Measurements from ENCODE around the gene DGKB.

The DGKB gene

DNA sequence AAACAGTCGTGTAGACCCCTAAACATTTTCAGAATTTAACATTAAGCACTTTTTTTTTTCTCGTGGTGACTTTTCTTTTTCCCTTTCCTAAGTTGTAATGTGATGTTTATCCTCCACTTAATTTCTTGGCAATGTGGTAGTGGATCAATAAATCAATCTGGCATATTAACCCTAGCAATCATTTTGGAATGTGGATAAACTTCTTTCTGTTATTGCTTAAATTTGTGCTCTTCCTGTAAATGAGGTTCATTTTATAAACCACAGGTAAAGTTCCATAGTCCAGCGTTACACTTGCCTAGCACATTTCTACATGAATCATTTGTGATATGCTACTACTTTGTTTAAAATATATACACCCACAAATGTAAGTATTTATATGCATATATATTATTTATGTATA is 665.7 kb downstream of the DGKB start:
- H3K4me3 ChIP-seq (ENCODE audit: severe bottlenecking) = no peak overlapping the region

DNA sequence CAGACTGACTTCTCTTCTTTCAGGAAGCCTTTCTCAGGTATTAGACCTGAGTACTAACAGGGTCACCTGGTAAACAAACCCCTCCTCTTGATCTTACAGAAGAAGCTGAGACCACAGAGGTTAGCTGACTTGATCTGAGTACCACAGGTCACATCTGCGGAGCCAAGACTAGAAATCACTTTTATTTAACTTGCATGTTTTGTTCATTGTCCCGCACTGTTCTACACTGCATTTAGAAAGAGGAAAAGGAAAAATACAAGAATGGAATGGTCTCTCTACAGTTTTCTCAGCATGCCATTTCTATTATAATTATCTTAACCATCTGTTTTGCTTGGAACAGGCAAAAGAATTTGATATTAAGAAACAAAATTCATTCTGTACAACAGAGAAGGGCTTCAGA is 667.5 kb downstream of the DGKB start:
- Histone ChIP-seq H3K27ac (ENCODE audit: poor library complexity, severe bottlenecking) (no peak overlapping the region), H3K9me3 (ENCODE audit: severe bottlenecking) (no peaks in the 10 kb centered on the region), H3K27me3 (ENCODE audit: insufficient read depth, poor library complexity, severe bottlenecking) (no peaks in the 10 kb centered on the region), H3K4me1 (ENCODE audit: insufficient read depth, poor library complexity, severe bottlenecking) (peaks cover 15% of the 10 kb centered on the region), H3K4me3 (ENCODE audit: severe bottlenecking) (no peak overlapping the region), H3K36me3 (ENCODE audit: low read depth) (no peaks in the 10 kb centered on the region)
- ATAC-seq (ENCODE audit: low read depth) = no peak
- TF ChIP-seq, protein P1, sequence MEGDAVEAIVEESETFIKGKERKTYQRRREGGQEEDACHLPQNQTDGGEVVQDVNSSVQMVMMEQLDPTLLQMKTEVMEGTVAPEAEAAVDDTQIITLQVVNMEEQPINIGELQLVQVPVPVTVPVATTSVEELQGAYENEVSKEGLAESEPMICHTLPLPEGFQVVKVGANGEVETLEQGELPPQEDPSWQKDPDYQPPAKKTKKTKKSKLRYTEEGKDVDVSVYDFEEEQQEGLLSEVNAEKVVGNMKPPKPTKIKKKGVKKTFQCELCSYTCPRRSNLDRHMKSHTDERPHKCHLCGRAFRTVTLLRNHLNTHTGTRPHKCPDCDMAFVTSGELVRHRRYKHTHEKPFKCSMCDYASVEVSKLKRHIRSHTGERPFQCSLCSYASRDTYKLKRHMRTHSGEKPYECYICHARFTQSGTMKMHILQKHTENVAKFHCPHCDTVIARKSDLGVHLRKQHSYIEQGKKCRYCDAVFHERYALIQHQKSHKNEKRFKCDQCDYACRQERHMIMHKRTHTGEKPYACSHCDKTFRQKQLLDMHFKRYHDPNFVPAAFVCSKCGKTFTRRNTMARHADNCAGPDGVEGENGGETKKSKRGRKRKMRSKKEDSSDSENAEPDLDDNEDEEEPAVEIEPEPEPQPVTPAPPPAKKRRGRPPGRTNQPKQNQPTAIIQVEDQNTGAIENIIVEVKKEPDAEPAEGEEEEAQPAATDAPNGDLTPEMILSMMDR (IDR thresholded peaks at IDR 0.05; ENCODE audit: poor library complexity, severe bottlenecking) = no peak
- no peak for DNase-seq (ENCODE audit: low spot score)

More for the DNA sequence above, 665.7 kb downstream of the DGKB start:
- Histone ChIP-seq H3K27ac (ENCODE audit: poor library complexity, severe bottlenecking) (peak overlapping the region; percentile 24), H3K9me3 (ENCODE audit: severe bottlenecking) (no peaks in the 10 kb centered on the region), H3K27me3 (ENCODE audit: insufficient read depth, poor library complexity, severe bottlenecking) (no peaks in the 10 kb centered on the region), H3K36me3 (ENCODE audit: low read depth) (no peaks in the 10 kb centered on the region), H3K4me1 (ENCODE audit: insufficient read depth, poor library complexity, severe bottlenecking) (peaks cover 15% of the 10 kb centered on the region)
- DNase-seq (ENCODE audit: low spot score) (no peak), ATAC-seq (ENCODE audit: low read depth) (peak; percentile 52; the same call in 2 of the 3 replicates)
- TF ChIP-seq, protein P1 (IDR thresholded peaks at IDR 0.05; ENCODE audit: poor library complexity, severe bottlenecking) = no peak

DNA sequence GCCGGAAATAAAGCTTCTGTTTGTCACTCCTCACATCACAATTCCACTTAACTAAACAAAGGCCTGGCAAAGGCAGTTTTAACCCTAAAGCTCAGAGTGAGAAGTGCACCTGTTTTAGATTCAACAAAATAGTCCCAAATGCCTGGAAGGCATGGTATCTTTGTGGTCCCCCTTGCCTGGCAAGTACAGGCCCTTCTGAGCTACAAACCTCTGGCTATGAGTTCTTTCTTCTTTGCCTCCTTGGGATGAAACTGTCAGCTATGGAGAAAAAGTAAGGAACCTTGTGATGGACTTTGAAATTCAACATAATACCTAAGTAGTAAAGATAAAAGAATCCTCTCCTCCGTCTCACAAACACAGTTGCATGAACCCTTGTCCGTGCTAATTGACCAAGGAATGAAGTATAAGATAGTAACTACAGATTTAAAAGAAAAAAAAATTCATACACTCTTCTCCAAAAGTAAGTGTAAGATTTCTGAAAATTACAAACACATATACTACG is 668.6 kb downstream of the DGKB start:
- TF ChIP-seq, protein P1 (IDR thresholded peaks at IDR 0.05; ENCODE audit: poor library complexity, severe bottlenecking) = no peak

DNA sequence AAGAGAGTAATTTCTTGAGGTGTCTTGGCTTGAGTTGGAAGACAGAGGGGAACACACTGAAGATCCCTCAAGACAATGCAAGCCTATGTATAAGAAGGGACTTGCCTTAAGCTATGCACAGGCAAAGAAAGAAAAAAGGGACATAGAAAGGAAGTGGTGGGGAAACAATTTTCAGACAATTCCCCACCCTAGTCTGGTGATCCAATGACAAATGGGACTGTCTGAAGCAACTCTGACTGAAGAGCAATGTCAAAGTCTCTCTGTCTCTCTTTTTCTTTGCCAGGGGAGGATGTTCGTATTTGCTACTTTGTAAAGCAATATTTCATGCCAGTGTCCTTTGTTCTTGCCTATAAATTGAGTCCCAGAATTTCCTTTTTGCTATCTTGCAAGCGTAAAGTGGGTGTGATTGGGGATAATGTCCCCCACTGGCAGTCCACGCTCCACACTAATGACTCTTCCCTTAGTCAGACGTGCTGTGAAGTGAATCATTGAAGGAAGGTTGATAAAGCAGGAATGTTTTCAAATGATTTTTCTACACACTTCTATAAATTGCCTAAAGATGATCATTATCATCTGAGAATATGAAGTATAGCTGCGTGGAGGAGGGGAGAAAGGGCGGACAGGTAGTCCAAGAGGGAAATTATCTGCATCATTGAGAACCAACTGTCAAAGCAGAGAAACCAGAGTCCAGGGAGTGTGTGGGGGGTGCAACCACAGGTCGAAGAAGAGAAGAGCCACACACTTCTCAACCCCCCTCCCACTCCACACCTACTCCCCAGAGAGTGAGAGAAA is 669.3 kb downstream of the DGKB start:
- H3K4me3 ChIP-seq (ENCODE audit: severe bottlenecking) = no peak overlapping the region
- DNase-seq (ENCODE audit: low spot score) = no peak
- no peaks in the 10 kb centered on the region for H3K9me3 ChIP-seq (ENCODE audit: severe bottlenecking)
- peak; percentile 76 for ATAC-seq (ENCODE audit: low read depth)
- TF ChIP-seq, protein P1 (IDR thresholded peaks at IDR 0.05; ENCODE audit: poor library complexity, severe bottlenecking) = no peak
- no peaks in the 10 kb centered on the region for H3K36me3 ChIP-seq (ENCODE audit: low read depth)
- no peaks in the 10 kb centered on the region for H3K27me3 ChIP-seq (ENCODE audit: insufficient read depth, poor library complexity, severe bottlenecking)
- peaks cover 15% of the 10 kb centered on the region for H3K4me1 ChIP-seq (ENCODE audit: insufficient read depth, poor library complexity, severe bottlenecking)
- H3K27ac ChIP-seq (ENCODE audit: poor library complexity, severe bottlenecking) = peak overlapping the region; percentile 47

More for the DNA sequence above, 668.6 kb downstream of the DGKB start:
- ATAC-seq (ENCODE audit: low read depth) (no peak), DNase-seq (ENCODE audit: low spot score) (no peak)
- no peaks in the 10 kb centered on the region for H3K27me3 ChIP-seq (ENCODE audit: insufficient read depth, poor library complexity, severe bottlenecking)
- H3K4me3 ChIP-seq (ENCODE audit: severe bottlenecking) = no peak overlapping the region
- no peaks in the 10 kb centered on the region for H3K36me3 ChIP-seq (ENCODE audit: low read depth)
- H3K4me1 ChIP-seq (ENCODE audit: insufficient read depth, poor library complexity, severe bottlenecking) = peaks cover 15% of the 10 kb centered on the region
- no peaks in the 10 kb centered on the region for H3K9me3 ChIP-seq (ENCODE audit: severe bottlenecking)
- peak overlapping the region; percentile 47 for H3K27ac ChIP-seq (ENCODE audit: poor library complexity, severe bottlenecking)

DNA sequence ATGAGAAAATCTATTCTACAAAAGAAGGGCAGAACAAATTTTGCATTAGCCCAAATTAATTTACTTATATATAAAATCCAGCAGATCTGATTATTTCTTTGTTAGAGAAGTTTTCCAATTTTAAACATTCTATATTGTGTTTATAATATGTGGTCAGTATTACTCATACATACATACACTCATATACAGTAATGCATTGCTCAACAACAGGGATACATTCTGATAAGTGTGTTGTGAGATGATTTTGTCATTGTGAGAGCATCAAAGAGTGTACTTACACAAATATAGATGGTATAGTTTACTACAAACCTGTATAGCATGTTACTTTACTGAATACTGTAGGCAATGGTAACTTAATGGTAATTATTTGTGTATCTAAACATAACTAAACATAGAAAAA is 673.5 kb downstream of the DGKB start:
- TF ChIP-seq, protein P1 (IDR thresholded peaks at IDR 0.05; ENCODE audit: poor library complexity, severe bottlenecking) = no peak
- Histone ChIP-seq H3K4me3 (ENCODE audit: severe bottlenecking) (no peak overlapping the region), H3K4me1 (ENCODE audit: insufficient read depth, poor library complexity, severe bottlenecking) (peaks cover 6% of the 10 kb centered on the region), H3K9me3 (ENCODE audit: severe bottlenecking) (no peaks in the 10 kb centered on the region), H3K36me3 (ENCODE audit: low read depth) (no peaks in the 10 kb centered on the region), H3K27me3 (ENCODE audit: insufficient read depth, poor library complexity, severe bottlenecking) (no peaks in the 10 kb centered on the region), H3K27ac (ENCODE audit: poor library complexity, severe bottlenecking) (no peak overlapping the region)
- DNase-seq (ENCODE audit: low spot score) (no peak), ATAC-seq (ENCODE audit: low read depth) (peak; percentile 66; the same call in 2 of the 3 replicates)

Data from RWPE2 (cell line).